ENCODE data around the gene PPFIBP2. TPM values are rescaled to one million over a fixed set of nuclear protein-coding genes. Genes with fewer than 3 reads are reported as not detected.

PPFIBP2 gene
- total and polyA plus RNA-seq, 5 experiments from 2014 or later = 2.6 to 88.0 (median 32.2) TPM

DNA sequence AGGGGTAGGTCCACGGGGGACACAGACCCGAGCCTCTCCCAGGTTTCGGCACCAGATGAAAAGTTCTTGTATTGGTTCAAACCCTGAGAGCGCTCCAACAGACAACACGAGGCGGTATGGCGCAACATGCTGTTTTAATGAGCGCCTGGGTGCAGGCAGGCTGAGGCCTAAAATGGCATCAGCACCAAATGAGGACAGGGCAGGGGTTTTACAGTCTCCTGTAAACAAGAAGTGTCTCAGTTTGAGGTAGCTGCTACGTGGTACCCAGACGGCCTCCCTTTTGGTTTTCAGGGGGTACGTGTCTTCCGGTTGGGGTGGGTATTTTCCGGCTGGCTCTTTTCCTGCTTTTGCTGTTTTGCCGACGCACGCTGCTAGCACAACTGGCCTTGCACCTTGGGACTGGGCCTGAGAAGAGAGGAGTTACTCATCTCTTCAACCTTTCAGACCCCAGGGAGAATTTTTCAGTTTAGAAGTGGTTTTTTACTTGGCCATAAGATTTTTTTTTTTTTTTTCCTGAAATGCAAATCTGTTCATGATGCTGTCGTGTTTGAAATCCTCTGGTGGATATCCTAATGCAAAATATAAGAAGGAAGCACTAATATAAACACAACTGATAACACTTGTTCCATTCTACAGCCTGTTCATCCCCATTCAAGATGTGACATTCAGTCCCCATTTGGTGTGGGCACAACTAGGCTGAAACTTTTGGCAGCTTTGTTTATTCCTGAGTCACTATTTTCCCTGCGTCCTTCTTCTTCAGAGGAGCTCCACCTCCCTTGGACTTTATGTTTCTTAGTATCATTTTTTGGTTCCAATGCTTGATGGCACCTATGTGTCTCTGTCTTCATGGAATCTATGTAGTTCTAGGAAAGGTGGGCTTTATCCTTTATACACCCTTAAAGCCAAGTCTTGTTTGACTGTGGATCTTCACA is 6.5 kb downstream of the PPFIBP2 start:
- H3K27ac Mint-ChIP-seq = peak overlapping the region in 2 of 10 donors; percentile 21 to 48
- peak overlapping the region in 2 of 10 donors; percentile 24 to 76 for H3K4me3 Mint-ChIP-seq
- H3K27me3 Mint-ChIP-seq = peaks cover 0 to under 1% (median 0%) of the 10 kb centered on the region in 5 donors
- H3K36me3 Mint-ChIP-seq = peaks cover 0 to 6% (median 3%) of the 10 kb centered on the region in 3 donors
- peaks cover 0 to 11% (median 0%) of the 10 kb centered on the region in 9 donors for H3K9me3 Mint-ChIP-seq
- POLR2A ChIA-PET = interaction anchor here (0.8 to 6.8 kb wide), 3 partner anchors 6 to 17 kb away, joined by 3 to 55 read pairs (median 3); partner anchors contain the start of gene PPFIBP2
- peak; percentile 18 to 26 for ATAC-seq
- H3K4me1 Mint-ChIP-seq = peaks cover 36 to 48% (median 43%) of the 10 kb centered on the region in 4 donors
- no peak for DNase-seq

GRCh38 chr11:7520981-7521487 is 7.2 kb downstream of the PPFIBP2 start:
- Mint-ChIP-seq H3K4me1 (peaks cover 34 to 50% (median 42%) of the 10 kb centered on the region in 4 donors), H3K36me3 (peaks cover 0 to 6% (median 3%) of the 10 kb centered on the region in 3 donors), H3K4me3 (no peak overlapping the region), H3K9me3 (peaks cover 0 to 11% (median 0%) of the 10 kb centered on the region in 9 donors), H3K27ac (no peak overlapping the region), H3K27me3 (no peaks in the 10 kb centered on the region)
- no peak for DNase-seq
- POLR2A ChIA-PET = interaction anchor here (0.8 to 6.8 kb wide), 3 partner anchors 7 to 16 kb away, joined by 3 to 55 read pairs (median 3); partner anchors contain the start of gene PPFIBP2
- ATAC-seq = peak in 1 of 2 donors; percentile 29

- Mint-ChIP-seq H3K27me3 (no peaks in the 10 kb centered on the region), H3K9me3 (peaks cover 0 to 11% (median 0%) of the 10 kb centered on the region in 9 donors), H3K36me3 (peaks cover 0 to 6% (median 3%) of the 10 kb centered on the region in 3 donors), H3K27ac (no peak overlapping the region), H3K4me1 (peaks cover 31 to 49% (median 40%) of the 10 kb centered on the region in 4 donors), H3K4me3 (no peak overlapping the region)
- no peak for DNase-seq
- POLR2A ChIA-PET = interaction anchor here (6.8 kb wide), 1 partner anchor 8 kb away, joined by 55 read pairs; the partner anchor contains the start of gene PPFIBP2
- ATAC-seq = no peak
Measured at GRCh38 chr11:7522121-7522520, 8.3 kb downstream of the PPFIBP2 start.

- Mint-ChIP-seq H3K27me3 (no peaks in the 10 kb centered on the region), H3K36me3 (peaks cover 0 to 6% (median 3%) of the 10 kb centered on the region in 3 donors), H3K9me3 (peaks cover 0 to 11% (median 0%) of the 10 kb centered on the region in 9 donors), H3K27ac (peak overlapping the region in 2 of 10 donors; percentile 33 to 44), H3K4me3 (no peak overlapping the region), H3K4me1 (peaks cover 32 to 49% (median 43%) of the 10 kb centered on the region in 4 donors)
- POLR2A ChIA-PET = interaction anchor here (6.8 kb wide), 1 partner anchor 8 kb away, joined by 55 read pairs; the partner anchor contains the start of gene PPFIBP2
- DNase-seq (no peak), ATAC-seq (no peak)
Measured at GRCh38 chr11:7522546-7522945, 8.7 kb downstream of the PPFIBP2 start.

GRCh38 chr11:7523416-7524210 is 9.8 kb downstream of the PPFIBP2 start:
- peak overlapping the region in 7 of 10 donors; percentile 13 to 83 (median 63) for H3K27ac Mint-ChIP-seq

DNA sequence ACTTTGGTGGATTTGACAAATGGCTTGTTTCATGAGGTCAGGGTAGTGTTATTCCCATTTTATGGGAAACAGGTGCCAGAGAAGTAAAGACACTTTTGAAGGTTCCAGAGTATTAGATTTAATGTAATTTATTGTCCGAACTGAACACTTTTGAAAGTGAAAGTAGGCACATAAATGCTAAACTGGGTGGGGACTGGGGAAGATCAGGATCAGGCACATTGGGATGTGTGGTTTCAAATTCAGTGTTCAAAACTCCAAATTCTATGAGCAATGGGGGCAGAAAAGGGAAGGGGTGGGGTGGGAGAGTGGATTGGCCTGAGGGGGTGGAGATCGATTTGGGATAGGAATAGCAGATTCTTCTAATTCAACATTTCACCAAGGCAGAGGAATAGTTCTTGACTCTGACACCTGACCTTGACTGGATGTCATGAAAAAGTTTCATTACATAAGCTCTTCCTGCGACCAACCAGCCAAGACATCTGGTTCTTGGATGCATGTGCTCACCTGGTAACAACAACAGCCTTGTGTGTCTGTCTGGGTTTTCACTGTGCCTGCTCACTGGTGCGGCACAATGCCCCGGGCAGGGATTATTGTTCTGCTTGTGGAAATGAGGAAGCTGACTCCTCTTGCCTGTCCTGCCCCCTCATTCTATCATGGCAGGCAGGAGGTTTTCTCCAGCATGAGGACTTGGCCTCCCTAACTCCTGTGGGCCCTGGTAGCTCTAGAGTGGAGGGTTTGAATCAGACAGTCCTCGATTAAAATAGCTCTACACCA is 10.8 kb downstream of the PPFIBP2 start:
- peaks cover 28 to 57% (median 46%) of the 10 kb centered on the region in 4 donors for H3K4me1 Mint-ChIP-seq
- DNase-seq (no peak), ATAC-seq (no peak)
- peak overlapping the region in 3 of 10 donors; percentile 12 to 35 (median 32) for H3K4me3 Mint-ChIP-seq
- H3K9me3 Mint-ChIP-seq = no peaks in the 10 kb centered on the region
- no peaks in the 10 kb centered on the region for H3K27me3 Mint-ChIP-seq
- POLR2A ChIA-PET = interaction anchor here (6.8 kb wide), 1 partner anchor 10 kb away, joined by 55 read pairs; the partner anchor contains the start of gene PPFIBP2
- peak overlapping the region in 7 of 10 donors; percentile 13 to 83 (median 57) for H3K27ac Mint-ChIP-seq
- H3K36me3 Mint-ChIP-seq = peaks cover 0 to 2% (median 0%) of the 10 kb centered on the region in 3 donors

More at GRCh38 chr11:7523416-7524210, 9.8 kb downstream of the PPFIBP2 start:
- Mint-ChIP-seq H3K4me3 (peak overlapping the region in 2 of 10 donors; percentile 34 to 35), H3K36me3 (peaks cover 0 to 3% (median 2%) of the 10 kb centered on the region in 3 donors), H3K4me1 (peaks cover 31 to 54% (median 45%) of the 10 kb centered on the region in 4 donors), H3K27me3 (no peaks in the 10 kb centered on the region), H3K9me3 (peaks cover 0 to 5% (median 0%) of the 10 kb centered on the region in 9 donors)
- no peak for DNase-seq
- POLR2A ChIA-PET = interaction anchor here (6.8 kb wide), 1 partner anchor 9 kb away, joined by 55 read pairs; the partner anchor contains the start of gene PPFIBP2
- no peak for ATAC-seq

DNA sequence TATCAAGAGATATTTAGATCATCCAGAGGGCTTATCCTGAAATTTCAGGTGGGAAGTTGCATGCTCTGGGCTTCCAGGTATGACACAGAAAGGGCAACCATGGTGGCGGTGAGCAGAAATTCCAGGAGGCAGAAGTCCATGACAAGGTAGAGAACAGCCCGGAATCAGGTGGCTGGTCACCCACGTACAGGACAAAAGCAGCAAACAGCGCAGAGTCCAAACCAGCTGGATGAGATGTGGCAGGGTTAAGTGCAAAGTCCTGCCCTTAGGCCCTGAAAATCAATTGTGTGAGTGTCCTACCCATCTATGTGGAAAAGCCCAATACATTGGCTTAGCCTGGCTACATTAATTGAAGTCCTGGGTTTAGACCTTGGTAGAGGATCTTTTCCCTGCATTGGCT is 11.6 kb downstream of the PPFIBP2 start:
- DNase-seq (no peak), ATAC-seq (no peak)
- Mint-ChIP-seq H3K36me3 (peaks cover 0 to 2% (median 0%) of the 10 kb centered on the region in 3 donors), H3K4me3 (peak overlapping the region in 3 of 10 donors; percentile 7 to 51 (median 17)), H3K27ac (peak overlapping the region in 4 of 10 donors; percentile 21 to 81 (median 54)), H3K27me3 (no peaks in the 10 kb centered on the region), H3K4me1 (peaks cover 28 to 65% (median 47%) of the 10 kb centered on the region in 4 donors), H3K9me3 (no peaks in the 10 kb centered on the region)
- POLR2A ChIA-PET = interaction anchor here (6.8 kb wide), 1 partner anchor 11 kb away, joined by 55 read pairs; the partner anchor contains the start of gene PPFIBP2

DNA sequence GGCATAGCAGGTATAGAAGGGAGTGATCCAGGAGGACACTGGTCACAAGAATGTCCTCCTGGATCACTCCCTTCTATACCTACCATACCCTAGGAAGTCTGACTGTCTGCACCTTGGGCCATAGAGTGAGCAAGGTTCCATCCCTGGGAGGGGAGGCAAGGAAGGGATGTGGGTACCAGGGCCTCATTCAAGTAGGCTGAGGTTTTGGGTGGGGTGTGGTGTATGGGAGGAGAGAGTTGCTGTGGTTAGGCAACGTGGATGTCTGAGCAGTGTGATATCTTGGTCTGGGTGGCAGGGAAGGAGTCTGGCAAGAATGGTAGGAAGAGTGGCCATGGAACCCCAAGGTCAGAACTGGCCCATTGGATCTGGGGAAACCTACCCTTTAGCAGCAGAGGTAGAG is 13.2 kb downstream of the PPFIBP2 start:
- Mint-ChIP-seq H3K36me3 (peaks cover 0 to 2% (median 0%) of the 10 kb centered on the region in 3 donors), H3K9me3 (no peaks in the 10 kb centered on the region), H3K27ac (peak overlapping the region; percentile 27 to 91 (median 73)), H3K4me1 (peaks cover 30 to 76% (median 58%) of the 10 kb centered on the region in 4 donors), H3K27me3 (no peaks in the 10 kb centered on the region), H3K4me3 (peak overlapping the region; percentile 2 to 80 (median 65))
- POLR2A ChIA-PET = interaction anchor here (1.0 to 6.8 kb wide), 2 partner anchors 13 to 64 kb away, joined by 3 to 55 read pairs; partner anchors contain the start of gene PPFIBP2
- ATAC-seq (peak; percentile 95 to 97), DNase-seq (peak in 8 of 10 donors; percentile 21 to 80 (median 53))

- no peaks in the 10 kb centered on the region for H3K27me3 Mint-ChIP-seq
- H3K9me3 Mint-ChIP-seq = no peaks in the 10 kb centered on the region
- peak overlapping the region in 9 of 10 donors; percentile 7 to 69 (median 43) for H3K4me3 Mint-ChIP-seq
- DNase-seq = no peak
- peaks cover 0 to 2% (median 1%) of the 10 kb centered on the region in 3 donors for H3K36me3 Mint-ChIP-seq
- peaks cover 32 to 77% (median 60%) of the 10 kb centered on the region in 4 donors for H3K4me1 Mint-ChIP-seq
- POLR2A ChIA-PET = interaction anchor here (0.7 to 1.3 kb wide), 4 partner anchors 13 to 58 kb away, joined by 3 to 6 read pairs (median 3); partner anchors contain the start of gene PPFIBP2
- ATAC-seq = no peak
- H3K27ac Mint-ChIP-seq = peak overlapping the region in 9 of 10 donors; percentile 12 to 94 (median 84)
Measured at GRCh38 chr11:7528514-7529049, 14.8 kb downstream of the PPFIBP2 start.

DNA sequence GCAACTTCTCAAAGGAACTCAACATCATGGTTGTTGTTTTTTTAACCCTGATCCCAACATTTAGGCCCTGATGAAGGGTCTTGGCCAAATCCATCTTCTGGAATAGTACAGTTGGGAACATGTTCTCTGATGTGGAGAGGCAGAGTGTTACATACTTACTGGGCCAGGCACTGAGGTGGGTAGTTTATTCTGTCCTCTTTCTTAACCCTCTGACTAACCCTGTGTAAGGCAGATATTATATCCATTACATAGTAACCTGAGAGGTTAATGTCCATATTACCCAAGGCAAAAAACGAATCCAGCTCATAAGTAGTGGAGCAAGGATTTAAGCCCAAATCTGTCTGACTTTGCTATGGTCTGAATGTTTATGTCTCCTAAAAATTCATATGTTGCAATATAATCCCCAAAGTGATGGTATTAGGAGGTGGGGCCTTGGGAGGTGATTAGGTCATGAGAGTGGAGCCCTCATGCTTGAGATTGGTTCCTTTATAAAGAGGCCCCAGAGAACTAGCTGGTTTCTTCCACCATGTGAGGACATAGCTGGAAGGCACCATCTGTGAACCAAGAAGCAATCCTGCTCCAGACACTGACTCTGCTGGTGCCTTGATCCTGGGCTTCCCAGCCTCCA is 16.3 kb downstream of the PPFIBP2 start:
- POLR2A ChIA-PET = interaction anchor here (0.8 to 1.7 kb wide), 4 partner anchors 9 to 18 kb away, joined by 3 to 8 read pairs (median 4); no protein-coding TSS in a partner anchor
- peaks cover 0 to 5% (median 0%) of the 10 kb centered on the region in 3 donors for H3K36me3 Mint-ChIP-seq

More for the DNA sequence above, 16.3 kb downstream of the PPFIBP2 start:
- H3K4me1 Mint-ChIP-seq = peaks cover 28 to 77% (median 68%) of the 10 kb centered on the region in 4 donors
- peaks cover 0 to 1% (median 0%) of the 10 kb centered on the region in 5 donors for H3K27me3 Mint-ChIP-seq
- peak overlapping the region in 5 of 10 donors; percentile 8 to 89 (median 47) for H3K27ac Mint-ChIP-seq
- no peak overlapping the region for H3K4me3 Mint-ChIP-seq
- no peaks in the 10 kb centered on the region for H3K9me3 Mint-ChIP-seq
- DNase-seq (no peak), ATAC-seq (no peak)

Measured in naive thymus-derived CD8-positive, alpha-beta T cell (primary cell).